ENCODE data around the gene CPED1.
A peak's percentile ranks its signal among the peaks of the same experiment; 100 is the strongest.

The CPED1 gene

DNA sequence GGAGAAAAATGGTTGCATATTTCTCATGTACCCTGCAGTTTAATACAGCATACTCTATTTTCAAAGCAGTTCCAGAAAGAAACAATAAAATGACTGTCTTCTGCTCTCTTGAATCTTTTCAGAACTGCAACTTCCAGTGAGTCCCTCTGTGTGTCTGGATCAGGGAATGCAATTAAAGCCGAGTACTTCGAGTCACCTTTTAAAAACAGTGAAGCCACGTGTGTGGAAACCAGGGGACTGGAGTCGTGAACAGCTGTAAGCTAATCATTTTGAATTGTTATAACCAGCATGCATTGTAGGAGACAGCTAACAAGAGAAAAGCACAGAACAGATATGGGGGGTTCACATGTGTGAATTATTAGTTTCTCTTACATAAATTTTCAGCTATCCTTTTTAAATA is 109.1 kb downstream of the CPED1 start:
- no peak for DNase-seq
- no peak for TF ChIP-seq CTCF (IDR thresholded peaks at IDR 0.05; ENCODE audit: low read depth, low read length, missing control alignments)
- Histone ChIP-seq H3K27ac (no peak overlapping the region), H3K36me3 (replicated peaks) (no peaks in the 10 kb centered on the region), H3K4me3 (ENCODE audit: low read depth, low read length) (no peak overlapping the region), H3K27me3 (replicated peaks) (no peaks in the 10 kb centered on the region)
- in situ Hi-C loops (cut with HindIII; ENCODE audit: low pct_ligation_motif_present, low sequenced_read_pairs): loop anchor here (25.0 kb wide), 1 partner anchor 110 kb away; the partner anchor contains the start of gene CPED1

DNA sequence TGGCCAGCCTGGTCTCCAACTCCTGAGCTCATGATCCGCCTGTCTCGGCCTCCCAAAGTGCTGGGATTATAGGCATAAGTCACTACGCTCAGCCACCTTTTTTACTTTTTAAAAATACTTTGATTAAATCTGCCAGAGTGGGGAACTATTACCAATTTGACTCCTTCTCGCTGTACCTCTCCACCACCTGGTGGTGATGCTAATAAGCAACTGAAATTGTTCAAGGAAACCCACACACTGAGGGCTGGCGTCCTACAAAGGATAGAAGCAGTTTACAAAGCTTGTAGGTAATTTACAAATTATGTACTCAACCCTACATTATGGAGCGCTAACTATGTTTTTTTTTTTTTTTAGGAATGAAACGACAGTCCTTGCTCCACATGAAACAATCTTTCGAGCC is 111.1 kb downstream of the CPED1 start:
- Histone ChIP-seq H3K36me3 (replicated peaks) (no peaks in the 10 kb centered on the region), H3K27ac (no peak overlapping the region), H3K4me3 (ENCODE audit: low read depth, low read length) (no peak overlapping the region), H3K27me3 (replicated peaks) (no peaks in the 10 kb centered on the region)
- peak; percentile 46 for TF ChIP-seq CTCF (IDR thresholded peaks at IDR 0.05; ENCODE audit: low read depth, low read length, missing control alignments)
- in situ Hi-C loops (cut with HindIII; ENCODE audit: low pct_ligation_motif_present, low sequenced_read_pairs): loop anchor here (25.0 kb wide), 1 partner anchor 112 kb away; the partner anchor contains the start of gene CPED1
- no peak for DNase-seq

DNA sequence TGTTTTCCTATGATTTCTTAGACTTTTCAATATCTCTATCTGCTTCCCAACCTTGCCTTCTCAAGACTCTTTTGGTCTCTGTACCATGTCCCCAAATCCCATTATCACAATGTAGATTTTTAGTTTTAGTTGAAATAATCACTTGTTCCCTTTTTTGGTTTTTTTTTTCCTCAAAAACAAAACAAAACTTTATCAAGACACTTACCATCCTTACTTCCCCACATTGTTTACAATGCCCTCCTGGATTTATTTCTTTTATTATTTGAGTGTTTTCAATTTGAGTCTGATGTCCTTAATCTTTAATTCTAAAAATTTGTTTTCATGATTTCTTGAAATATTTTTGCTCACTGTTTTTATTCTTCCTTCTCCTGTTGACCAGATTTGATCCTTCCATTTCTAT is 112.6 kb downstream of the CPED1 start:
- no peak for DNase-seq
- H3K27ac ChIP-seq: no peak overlapping the region
- TF ChIP-seq CTCF (IDR thresholded peaks at IDR 0.05; ENCODE audit: low read depth, low read length, missing control alignments): no peak
- H3K36me3 ChIP-seq (replicated peaks): no peaks in the 10 kb centered on the region
- in situ Hi-C loops (cut with HindIII; ENCODE audit: low pct_ligation_motif_present, low sequenced_read_pairs): no loop called here
- H3K27me3 ChIP-seq (replicated peaks): no peaks in the 10 kb centered on the region
- no peak overlapping the region for H3K4me3 ChIP-seq (ENCODE audit: low read depth, low read length)

DNA sequence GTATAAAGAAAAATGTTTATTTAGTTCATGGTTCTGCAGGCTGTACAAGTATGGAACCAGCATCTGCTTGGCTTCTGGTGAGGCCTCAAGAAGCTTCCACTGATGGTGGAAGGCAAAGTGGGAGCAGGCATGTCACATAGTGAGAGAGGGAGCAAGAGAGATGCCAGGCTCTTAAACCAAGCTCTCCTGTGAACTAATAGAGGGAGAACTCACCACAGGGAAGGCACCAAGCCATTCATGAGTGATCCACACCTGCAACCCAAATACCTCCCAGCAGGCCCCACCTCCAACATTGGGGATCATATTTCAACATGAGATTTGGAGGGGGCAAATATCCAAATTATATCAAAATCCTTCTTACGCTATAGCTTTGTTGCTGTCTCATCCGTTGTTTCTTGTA is 113.1 kb downstream of the CPED1 start:
- in situ Hi-C loops (cut with HindIII; ENCODE audit: low pct_ligation_motif_present, low sequenced_read_pairs): no loop called here
- no peak for DNase-seq
- no peak overlapping the region for H3K27ac ChIP-seq
- no peak overlapping the region for H3K4me3 ChIP-seq (ENCODE audit: low read depth, low read length)
- no peaks in the 10 kb centered on the region for H3K36me3 ChIP-seq (replicated peaks)
- no peak for TF ChIP-seq CTCF (IDR thresholded peaks at IDR 0.05; ENCODE audit: low read depth, low read length, missing control alignments)
- H3K27me3 ChIP-seq (replicated peaks): no peaks in the 10 kb centered on the region

DNA sequence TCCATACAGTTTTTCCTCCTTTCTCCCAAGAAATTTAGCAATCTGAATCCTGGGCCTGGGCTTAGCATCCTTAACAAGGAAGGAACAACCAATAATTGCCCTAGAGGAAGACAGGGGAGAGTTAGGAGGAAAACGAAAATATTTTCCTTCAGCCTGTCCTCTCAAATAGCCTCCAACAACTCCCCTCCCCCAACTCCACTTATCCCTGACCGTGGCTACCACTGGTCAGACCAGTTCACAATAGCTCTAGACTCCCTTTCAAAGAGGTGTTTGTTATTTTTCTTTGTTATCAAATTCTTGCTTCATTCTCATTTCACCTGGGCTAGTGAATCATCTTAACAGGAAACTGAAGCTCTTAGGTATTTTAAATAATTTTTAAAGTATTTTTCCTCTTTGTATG is 114.1 kb downstream of the CPED1 start:
- in situ Hi-C loops (cut with HindIII; ENCODE audit: low pct_ligation_motif_present, low sequenced_read_pairs): no loop called here
- Histone ChIP-seq H3K36me3 (replicated peaks) (no peaks in the 10 kb centered on the region), H3K4me3 (ENCODE audit: low read depth, low read length) (no peak overlapping the region), H3K27ac (no peak overlapping the region), H3K27me3 (replicated peaks) (no peaks in the 10 kb centered on the region)
- DNase-seq: no peak
- no peak for TF ChIP-seq CTCF (IDR thresholded peaks at IDR 0.05; ENCODE audit: low read depth, low read length, missing control alignments)

- Histone ChIP-seq H3K27me3 (replicated peaks) (no peaks in the 10 kb centered on the region), H3K4me3 (ENCODE audit: low read depth, low read length) (no peak overlapping the region), H3K27ac (no peak overlapping the region), H3K36me3 (replicated peaks) (no peaks in the 10 kb centered on the region)
- no peak for DNase-seq
- TF ChIP-seq CTCF (IDR thresholded peaks at IDR 0.05; ENCODE audit: low read depth, low read length, missing control alignments): no peak
- in situ Hi-C loops (cut with HindIII; ENCODE audit: low pct_ligation_motif_present, low sequenced_read_pairs): no loop called here
Measured at GRCh38 chr7:121103086-121103485, 114.6 kb downstream of the CPED1 start.
